ENCODE results near the gene HNRNPA1.
A peak's percentile ranks its signal among the peaks of the same experiment; 100 is the strongest.

The HNRNPA1 gene

GRCh38 chr12:54300225-54300731, 19.8 kb downstream of the HNRNPA1 start:
- H3K4me3 ChIP-seq (ENCODE audit: low read length) = no peak overlapping the region
- DNase-seq (ENCODE audit: low read depth) = no peak
- no peak for TF ChIP-seq CTCF (IDR thresholded peaks at IDR 0.05; ENCODE audit: insufficient read depth, low read depth, low read length, missing control alignments)

- DNase-seq (ENCODE audit: low read depth) = peak; percentile 85
- no peak within 1 kb of the TSS for H3K4me3 ChIP-seq (ENCODE audit: low read length)
- no peak for TF ChIP-seq CTCF (IDR thresholded peaks at IDR 0.05; ENCODE audit: insufficient read depth, low read depth, low read length, missing control alignments)
Observed at GRCh38 chr12:54300732-54301427, 20.4 kb downstream of the HNRNPA1 start, which contains the start of gene NFE2. Gene NFE2 (minus strand): TSS chr12:54301015. CDS start chr12:54295248, 5,767 bp downstream.

GRCh38 chr12:54301428-54302048, 21.0 kb downstream of the HNRNPA1 start:
- DNase-seq (ENCODE audit: low read depth) = no peak
- no peak for TF ChIP-seq CTCF (IDR thresholded peaks at IDR 0.05; ENCODE audit: insufficient read depth, low read depth, low read length, missing control alignments)

GRCh38 chr12:54303640-54304039, 23.1 kb downstream of the HNRNPA1 start:
- H3K4me3 ChIP-seq (ENCODE audit: low read length) = no peak overlapping the region
- no peak for DNase-seq (ENCODE audit: low read depth)
- TF ChIP-seq CTCF (IDR thresholded peaks at IDR 0.05; ENCODE audit: insufficient read depth, low read depth, low read length, missing control alignments) = no peak

More at GRCh38 chr12:54301428-54302048, 21.0 kb downstream of the HNRNPA1 start:
- H3K4me3 ChIP-seq (ENCODE audit: low read length) = no peak overlapping the region

- peak; percentile 82 for DNase-seq (ENCODE audit: low read depth)
- no peak for TF ChIP-seq CTCF (IDR thresholded peaks at IDR 0.05; ENCODE audit: insufficient read depth, low read depth, low read length, missing control alignments)
- H3K4me3 ChIP-seq (ENCODE audit: low read length) = no peak overlapping the region
Observed at GRCh38 chr12:54304187-54304810, 23.8 kb downstream of the HNRNPA1 start.

- TF ChIP-seq CTCF (IDR thresholded peaks at IDR 0.05; ENCODE audit: insufficient read depth, low read depth, low read length, missing control alignments) = no peak
- DNase-seq (ENCODE audit: low read depth) = peak; percentile 97
Observed at GRCh38 chr12:54306925-54307741, 26.6 kb downstream of the HNRNPA1 start.

More at GRCh38 chr12:54306925-54307741, 26.6 kb downstream of the HNRNPA1 start:
- no peak overlapping the region for H3K4me3 ChIP-seq (ENCODE audit: low read length)

All from epithelial cell of esophagus (primary cell).